Measurements from ENCODE around the gene GNG2. TPM values are rescaled to one million over a fixed set of nuclear protein-coding genes. Genes with fewer than 3 reads are reported as not detected.

The GNG2 gene
- total RNA-seq, 2 donors from 2014 or later: 5.9 to 6.3 TPM

DNA sequence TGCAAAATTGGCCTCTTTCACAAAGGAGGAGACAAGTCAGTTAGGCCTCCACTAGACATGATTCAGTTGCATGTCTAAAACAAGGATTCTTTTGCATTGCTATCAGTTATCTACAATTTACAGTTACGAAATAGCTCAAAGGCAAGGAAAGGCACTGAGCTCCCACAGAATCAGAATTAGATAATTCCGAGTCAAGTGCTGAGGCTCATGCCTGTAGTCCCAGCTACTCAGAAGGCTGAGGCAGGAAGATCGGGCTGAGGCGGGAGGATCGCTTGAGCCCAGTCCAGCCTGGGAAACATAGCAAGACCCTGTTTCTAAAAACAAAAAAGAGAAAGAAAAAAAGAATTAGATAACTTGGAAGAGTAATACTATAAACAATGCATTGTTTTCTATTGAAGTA is 116.7 kb downstream of the GNG2 start:
- TF ChIP-seq, protein P1, sequence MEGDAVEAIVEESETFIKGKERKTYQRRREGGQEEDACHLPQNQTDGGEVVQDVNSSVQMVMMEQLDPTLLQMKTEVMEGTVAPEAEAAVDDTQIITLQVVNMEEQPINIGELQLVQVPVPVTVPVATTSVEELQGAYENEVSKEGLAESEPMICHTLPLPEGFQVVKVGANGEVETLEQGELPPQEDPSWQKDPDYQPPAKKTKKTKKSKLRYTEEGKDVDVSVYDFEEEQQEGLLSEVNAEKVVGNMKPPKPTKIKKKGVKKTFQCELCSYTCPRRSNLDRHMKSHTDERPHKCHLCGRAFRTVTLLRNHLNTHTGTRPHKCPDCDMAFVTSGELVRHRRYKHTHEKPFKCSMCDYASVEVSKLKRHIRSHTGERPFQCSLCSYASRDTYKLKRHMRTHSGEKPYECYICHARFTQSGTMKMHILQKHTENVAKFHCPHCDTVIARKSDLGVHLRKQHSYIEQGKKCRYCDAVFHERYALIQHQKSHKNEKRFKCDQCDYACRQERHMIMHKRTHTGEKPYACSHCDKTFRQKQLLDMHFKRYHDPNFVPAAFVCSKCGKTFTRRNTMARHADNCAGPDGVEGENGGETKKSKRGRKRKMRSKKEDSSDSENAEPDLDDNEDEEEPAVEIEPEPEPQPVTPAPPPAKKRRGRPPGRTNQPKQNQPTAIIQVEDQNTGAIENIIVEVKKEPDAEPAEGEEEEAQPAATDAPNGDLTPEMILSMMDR (IDR thresholded peaks at IDR 0.05): no peak
- no peaks in the 10 kb centered on the region for H3K27me3 ChIP-seq
- H3K9me3 ChIP-seq: no peaks in the 10 kb centered on the region
- H3K4me1 ChIP-seq: peaks cover 0 to 10% of the 10 kb centered on the region in 2 donors
- no peaks in the 10 kb centered on the region for H3K36me3 ChIP-seq
- H3K4me3 ChIP-seq: no peak overlapping the region
- H3K27ac ChIP-seq: no peak overlapping the region
- DNase-seq (ENCODE audit: low spot score): no peak

DNA sequence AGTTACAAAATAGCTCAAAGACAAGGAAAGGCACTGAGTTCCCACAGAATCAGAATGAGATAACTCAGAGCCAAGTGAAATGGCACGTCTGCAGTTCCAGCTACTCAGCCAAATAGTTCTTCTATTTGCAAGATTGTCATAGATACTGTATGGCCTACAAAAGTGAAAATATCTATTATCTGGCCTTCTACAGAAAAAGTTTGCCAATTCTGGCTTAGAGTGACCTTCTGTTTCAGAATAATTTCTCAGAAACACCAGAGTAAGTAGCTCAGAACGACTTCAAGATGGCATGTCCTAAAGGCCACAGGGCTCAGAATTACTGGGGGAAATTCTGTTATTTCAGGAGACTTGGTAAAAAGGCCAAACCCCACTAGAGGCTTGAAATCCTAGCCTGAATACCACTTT is 118.3 kb downstream of the GNG2 start:
- H3K9me3 ChIP-seq: no peaks in the 10 kb centered on the region
- DNase-seq (ENCODE audit: low spot score): no peak
- TF ChIP-seq, protein P1 (IDR thresholded peaks at IDR 0.05): no peak
- no peaks in the 10 kb centered on the region for H3K36me3 ChIP-seq
- peaks cover 0 to 10% of the 10 kb centered on the region in 2 donors for H3K4me1 ChIP-seq
- H3K27ac ChIP-seq: peak overlapping the region in 1 of 2 donors; percentile 67
- H3K27me3 ChIP-seq: no peaks in the 10 kb centered on the region
- H3K4me3 ChIP-seq: no peak overlapping the region

DNA sequence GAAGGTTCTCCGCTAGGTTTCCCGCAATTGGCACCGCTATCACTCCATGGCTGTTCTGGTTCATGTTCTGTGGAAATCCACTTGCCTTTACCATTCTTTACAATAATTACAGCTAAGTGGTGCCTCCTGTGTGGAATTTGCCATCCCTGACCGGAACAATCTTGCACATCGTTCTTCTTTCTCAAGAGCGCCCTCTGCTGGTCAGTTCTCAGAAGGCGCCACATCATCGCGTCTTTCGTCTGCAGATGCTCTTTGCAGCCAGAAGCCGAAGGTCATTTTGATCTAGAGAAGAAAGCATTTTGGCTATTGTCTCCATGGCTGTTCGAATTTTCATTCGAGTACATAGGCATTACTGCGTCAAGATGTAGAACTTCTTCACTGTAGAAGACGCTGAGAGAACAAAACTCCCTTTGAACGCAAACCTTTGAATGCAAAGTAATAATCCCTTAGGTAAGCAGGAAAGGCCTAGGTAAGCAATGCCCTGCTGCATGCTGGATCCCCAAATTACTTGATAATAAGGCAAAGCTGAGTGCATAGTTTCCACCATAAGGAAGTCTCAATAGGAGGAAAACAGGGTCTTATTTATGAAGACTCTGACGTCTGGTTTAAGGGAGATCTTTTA is 118.8 kb downstream of the GNG2 start:
- TF ChIP-seq, protein P1 (IDR thresholded peaks at IDR 0.05): peak; percentile 88 to 95
- DNase-seq (ENCODE audit: low spot score): peak; percentile 91
- no peaks in the 10 kb centered on the region for H3K27me3 ChIP-seq
- H3K9me3 ChIP-seq: no peaks in the 10 kb centered on the region
- peaks cover 0 to 10% of the 10 kb centered on the region in 2 donors for H3K4me1 ChIP-seq
- H3K27ac ChIP-seq: peak overlapping the region in 1 of 2 donors; percentile 67
- H3K4me3 ChIP-seq: no peak overlapping the region
- no peaks in the 10 kb centered on the region for H3K36me3 ChIP-seq

DNA sequence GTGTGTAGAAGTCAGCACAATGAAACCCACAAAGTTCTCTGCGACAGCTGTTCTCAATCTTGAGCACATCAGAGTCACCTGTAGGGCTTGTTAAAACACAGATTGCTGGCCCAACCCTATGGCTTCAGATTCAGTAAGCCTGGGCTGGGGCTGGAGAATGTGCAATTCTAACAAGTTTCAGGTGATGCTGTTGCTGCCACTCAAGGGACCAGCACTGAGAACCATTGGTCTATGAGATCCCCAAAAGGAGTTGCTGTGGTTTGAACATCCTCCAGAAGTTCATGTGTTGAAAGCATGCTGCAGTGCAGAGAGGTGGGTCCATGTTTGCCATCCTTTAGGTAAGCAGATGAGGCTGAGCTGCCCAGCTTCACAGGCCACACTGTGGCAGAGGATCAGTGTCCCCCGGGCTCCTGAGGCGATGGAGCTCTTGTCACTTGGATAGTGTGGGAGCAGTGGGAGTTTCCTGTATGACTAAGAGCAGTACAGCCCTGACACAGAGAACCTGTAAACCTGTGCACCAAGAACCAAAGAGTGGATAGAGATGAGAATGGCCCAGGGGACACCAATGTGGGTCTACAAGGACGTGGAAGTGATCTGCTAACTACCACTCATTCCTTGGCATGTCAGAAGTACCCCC is 120.9 kb downstream of the GNG2 start:
- DNase-seq (ENCODE audit: low spot score): no peak
- H3K9me3 ChIP-seq: no peaks in the 10 kb centered on the region
- H3K27me3 ChIP-seq: no peaks in the 10 kb centered on the region
- TF ChIP-seq, protein P1 (IDR thresholded peaks at IDR 0.05): no peak
- H3K36me3 ChIP-seq: no peaks in the 10 kb centered on the region
- no peak overlapping the region for H3K4me3 ChIP-seq
- no peak overlapping the region for H3K27ac ChIP-seq
- peaks cover 0 to 10% of the 10 kb centered on the region in 2 donors for H3K4me1 ChIP-seq

DNA sequence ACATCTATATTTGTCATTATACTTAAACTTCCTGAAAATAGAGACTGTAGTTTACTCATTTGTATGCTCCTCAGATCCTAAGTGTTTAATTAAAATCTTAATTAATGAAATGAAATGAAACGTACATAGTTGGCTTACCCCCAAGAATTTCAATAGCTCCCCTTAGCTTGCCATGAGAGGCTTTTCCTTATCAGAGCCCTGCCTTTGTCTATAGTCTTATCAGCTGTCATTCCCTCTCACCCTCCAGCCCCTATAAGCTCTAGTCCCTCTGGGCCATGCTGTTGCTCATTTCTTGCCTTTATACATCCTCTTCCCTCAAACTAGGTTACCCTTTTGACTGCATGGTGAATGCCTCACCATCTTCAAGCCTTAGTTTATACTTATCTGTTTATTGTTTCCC is 127.8 kb downstream of the GNG2 start:
- H3K27ac ChIP-seq: peak overlapping the region in 1 of 2 donors; percentile 83

More for the DNA sequence above, 127.8 kb downstream of the GNG2 start:
- H3K27me3 ChIP-seq: no peaks in the 10 kb centered on the region
- H3K9me3 ChIP-seq: no peaks in the 10 kb centered on the region
- H3K4me3 ChIP-seq: no peak overlapping the region
- TF ChIP-seq, protein P1 (IDR thresholded peaks at IDR 0.05): no peak
- H3K4me1 ChIP-seq: peaks cover 0 to 27% of the 10 kb centered on the region in 2 donors
- no peak for DNase-seq (ENCODE audit: low spot score)
- peaks cover 21% of the 10 kb centered on the region for H3K36me3 ChIP-seq

All from right atrium auricular region (tissue), 2 donors.